HG03159 (cell line): ENCODE data around the gene STYXL1.

Experiments
- ATAC-seq: cut with Tn5 transposase; IDR thresholded peaks from one replicate; pipeline ENCODE4 v1.9.1; 2021; ENCODE audit warnings: mild to moderate bottlenecking, moderate library complexity; ENCODE audit not compliant: unreplicated experiment

The STYXL1 gene

GRCh38 chr7:75981453-75982305 is 66.1 kb downstream of the STYXL1 start:
- ATAC-seq = no peak

GRCh38 chr7:75981203-75981452 is 66.7 kb downstream of the STYXL1 start:
- no peak for ATAC-seq

DNA sequence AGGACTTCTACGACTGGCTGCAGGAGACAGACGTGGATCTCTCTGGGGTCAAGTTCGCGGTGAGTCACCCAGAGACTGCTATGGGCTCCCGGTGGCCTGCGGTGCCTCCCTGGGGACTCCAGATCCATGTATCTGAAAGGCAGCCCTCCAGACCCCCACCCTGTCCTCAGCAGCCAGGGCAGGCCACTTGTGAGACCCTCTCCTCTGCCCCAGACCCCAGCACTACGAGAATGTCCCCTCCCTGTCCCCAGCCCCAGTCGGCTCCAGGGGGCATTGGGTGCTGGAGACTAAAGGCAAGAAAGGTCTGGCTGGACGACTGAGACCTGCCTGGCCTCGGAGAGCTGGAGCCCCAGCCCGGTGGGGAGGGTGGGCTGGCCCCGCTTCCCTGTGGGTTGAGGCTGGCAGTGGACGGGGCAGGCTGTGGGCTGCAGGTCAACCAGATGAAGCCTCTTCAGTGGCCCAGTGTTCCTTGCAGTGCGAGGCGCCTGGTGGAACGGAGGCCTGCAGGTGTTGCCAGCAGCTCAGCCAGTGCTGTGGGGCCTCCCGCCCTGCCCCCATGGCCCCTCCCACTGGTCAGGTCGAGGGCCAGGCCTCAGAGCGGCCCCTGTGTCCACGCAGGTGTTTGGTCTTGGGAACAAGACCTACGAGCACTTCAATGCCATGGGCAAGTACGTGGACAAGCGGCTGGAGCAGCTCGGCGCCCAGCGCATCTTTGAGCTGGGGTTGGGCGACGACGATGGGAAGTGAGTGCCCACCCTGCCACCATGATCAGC is 67.2 kb downstream of the STYXL1 start:
- ATAC-seq = no peak

DNA sequence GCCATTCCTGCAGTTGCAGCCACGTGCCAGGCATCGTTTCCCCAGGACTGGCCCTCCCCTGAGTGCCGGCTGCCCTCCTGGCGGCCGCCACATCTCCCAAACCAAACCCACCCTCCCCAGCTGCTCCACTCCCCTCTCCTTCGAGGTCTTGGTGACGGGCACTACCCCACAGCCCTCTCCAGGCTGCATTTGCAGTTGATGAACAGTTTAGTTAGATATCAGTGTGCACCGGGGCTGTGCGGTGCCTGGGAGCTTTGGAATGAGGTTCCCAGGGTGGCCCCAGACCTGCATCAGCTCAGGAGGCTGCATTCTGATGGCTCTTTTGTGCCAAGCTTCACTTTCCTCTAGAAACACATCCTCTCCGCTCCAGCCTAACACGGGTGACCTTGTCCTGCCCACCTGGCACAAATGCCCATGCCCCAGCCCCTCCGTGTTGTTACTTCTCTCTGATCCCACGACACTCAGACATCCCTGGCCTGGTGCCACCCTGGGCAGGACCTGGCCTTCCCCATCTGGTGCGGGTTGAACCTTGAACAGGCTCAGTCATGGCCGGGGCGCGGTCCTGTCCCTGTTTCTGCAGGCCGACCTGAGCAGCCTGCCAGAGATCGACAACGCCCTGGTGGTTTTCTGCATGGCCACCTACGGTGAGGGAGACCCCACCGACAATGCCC is 67.9 kb downstream of the STYXL1 start:
- no peak for ATAC-seq

- ATAC-seq = no peak
Measured at GRCh38 chr7:75977743-75978142, 70.1 kb downstream of the STYXL1 start.

DNA sequence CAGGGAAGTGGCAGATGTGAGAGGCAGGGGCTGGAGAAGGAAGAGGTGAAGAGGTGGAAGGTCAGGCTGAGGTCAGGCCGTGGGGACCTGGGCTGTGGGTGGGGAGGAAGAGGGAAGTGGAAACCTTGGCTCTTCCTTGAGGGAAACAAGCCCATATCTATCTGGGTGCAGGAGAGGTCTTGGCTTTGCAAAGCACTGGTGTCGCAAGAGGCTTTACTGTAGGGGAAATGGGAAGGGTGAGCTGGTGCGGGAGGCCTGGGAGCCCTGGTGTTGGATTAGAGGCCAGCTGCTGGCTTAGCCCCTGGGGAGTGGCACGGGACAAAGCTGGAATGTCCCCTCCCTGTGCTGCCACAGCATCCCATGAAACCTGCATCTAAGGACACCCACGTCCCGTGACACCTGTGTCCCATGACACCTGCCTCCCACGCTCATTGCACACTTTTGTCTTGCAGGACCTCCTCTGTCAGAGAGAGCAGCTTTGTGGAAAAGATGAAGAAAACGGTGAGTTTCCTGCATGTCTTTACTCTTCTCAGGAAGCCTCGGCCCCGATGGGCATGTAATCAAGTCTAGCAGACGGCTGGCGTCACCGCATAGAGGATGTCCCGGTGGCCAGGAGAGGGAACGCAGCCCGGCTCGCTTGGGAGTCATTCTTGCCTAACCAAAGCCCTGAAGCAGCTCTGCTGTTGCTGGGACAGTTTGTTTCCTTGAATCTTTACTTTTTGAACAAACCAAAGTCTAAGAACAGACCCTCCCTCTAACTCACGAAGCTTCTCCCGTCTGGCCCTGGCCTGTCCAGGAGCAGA is 75.6 kb downstream of the STYXL1 start:
- ATAC-seq = no peak

DNA sequence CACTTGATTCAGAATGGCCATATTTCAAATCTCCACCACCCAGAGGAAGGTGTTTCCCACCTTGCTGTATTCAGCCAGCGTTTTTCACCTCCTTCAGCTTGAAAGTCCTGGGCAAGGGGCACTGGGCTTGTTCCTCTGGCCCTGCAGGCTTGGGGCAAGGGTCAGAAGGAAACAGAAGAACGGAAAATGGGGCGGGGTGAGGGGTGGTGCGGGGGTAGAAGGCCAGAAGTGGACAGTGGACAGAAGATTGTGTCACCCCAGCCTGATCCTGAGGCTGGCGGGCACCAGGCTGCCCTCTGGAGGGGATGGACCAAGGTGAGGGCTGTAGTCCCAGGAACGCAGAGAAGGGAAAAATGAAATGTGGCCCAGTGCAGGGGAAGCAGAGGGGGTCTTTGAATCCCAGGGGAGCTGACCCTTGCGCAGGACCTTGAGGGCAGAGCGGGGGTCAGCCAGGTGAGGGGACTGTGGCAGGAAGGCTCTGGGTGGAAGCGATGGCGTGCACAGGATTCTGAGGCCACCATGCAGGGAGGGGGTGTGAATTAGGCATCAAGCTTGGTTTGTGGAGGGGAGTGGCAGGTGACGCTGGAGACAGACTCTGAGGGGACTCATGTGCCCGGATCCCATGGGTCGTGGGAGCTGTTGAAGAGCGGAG is 76.4 kb downstream of the STYXL1 start:
- ATAC-seq = no peak

- no peak for ATAC-seq
Measured at GRCh38 chr7:75969704-75970498, 77.9 kb downstream of the STYXL1 start.

DNA sequence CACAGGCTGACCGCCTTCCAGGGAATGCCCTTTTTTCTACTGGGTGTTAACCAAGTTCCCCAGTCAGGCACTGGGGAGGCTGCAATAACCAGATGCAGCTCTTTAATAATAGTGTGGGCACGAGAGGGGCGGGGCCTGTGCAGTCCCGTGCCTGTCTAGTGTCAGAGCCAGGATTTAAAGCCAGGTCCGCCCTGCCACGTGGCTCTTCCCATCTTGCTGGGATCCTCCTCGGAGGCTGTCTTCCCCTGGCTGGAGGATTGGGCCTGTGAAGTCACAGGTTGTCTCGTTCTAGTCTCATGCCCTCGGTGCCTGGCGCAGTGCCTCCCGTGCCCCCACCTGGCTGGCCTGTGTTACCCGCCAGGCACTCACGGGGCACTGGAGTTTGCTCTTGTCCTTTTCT is 78.6 kb downstream of the STYXL1 start:
- ATAC-seq = no peak

- ATAC-seq = no peak
Measured at GRCh38 chr7:75968561-75969001, 79.2 kb downstream of the STYXL1 start.

- ATAC-seq = no peak
Measured at GRCh38 chr7:75968012-75968411, 79.8 kb downstream of the STYXL1 start.

- no peak for ATAC-seq
Measured at GRCh38 chr7:75967487-75967997, 80.3 kb downstream of the STYXL1 start.

DNA sequence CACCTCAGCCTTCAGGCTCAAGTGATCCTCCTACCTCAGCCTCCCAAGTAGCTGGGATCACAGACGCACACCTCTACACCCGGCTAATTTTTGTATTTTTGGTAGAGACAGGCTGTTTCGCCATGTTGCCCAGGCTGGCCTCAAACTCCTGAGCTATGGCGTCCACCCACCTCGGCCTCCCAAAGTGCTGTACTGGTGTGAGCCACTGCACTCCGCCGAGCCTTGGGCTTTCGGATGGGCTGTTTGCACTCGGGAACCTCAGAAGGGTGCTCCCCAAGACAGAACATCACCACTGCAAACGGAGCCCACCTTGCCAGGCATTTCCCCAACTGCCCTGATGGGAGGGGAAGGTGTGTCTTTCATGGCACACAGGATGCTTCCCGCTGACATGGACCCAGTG is 80.7 kb downstream of the STYXL1 start:
- ATAC-seq = no peak

DNA sequence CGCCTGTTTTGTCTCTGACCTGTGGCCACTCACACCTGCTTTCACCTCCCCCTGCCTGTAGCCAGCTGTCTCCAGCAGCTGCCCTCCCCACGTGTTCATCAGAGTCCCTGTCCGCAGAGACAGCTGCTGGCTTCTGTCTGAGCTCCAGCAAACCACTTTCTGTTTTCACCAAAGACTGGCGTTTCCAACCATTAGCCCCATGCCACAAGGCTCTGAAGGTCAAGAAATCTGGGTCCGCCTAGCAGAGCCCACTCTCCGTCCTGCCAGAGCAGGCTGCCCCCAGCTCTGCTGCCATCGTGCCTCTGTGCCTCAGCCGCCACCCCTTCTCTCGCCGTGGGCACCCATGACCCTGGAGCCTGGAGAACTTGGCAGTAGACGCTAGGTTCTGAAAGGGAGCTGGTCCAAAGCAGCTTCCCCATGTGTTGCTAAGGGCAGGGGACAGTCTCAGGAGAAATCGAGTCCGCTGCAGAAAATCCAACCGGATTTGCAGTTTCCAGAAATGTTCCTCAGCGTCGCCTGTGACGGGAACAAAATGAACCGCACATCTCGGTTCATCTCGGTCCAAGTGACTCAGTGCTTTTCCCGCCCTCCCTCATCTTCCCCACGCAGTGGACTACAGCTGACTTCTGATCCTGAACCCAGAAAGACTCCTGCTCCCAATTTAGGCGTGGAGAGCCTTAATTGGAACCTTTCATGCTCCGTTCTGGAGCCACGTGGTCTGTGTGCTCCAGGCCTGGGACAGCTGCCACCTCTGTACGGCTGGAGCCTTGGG is 81.4 kb downstream of the STYXL1 start:
- ATAC-seq = no peak

DNA sequence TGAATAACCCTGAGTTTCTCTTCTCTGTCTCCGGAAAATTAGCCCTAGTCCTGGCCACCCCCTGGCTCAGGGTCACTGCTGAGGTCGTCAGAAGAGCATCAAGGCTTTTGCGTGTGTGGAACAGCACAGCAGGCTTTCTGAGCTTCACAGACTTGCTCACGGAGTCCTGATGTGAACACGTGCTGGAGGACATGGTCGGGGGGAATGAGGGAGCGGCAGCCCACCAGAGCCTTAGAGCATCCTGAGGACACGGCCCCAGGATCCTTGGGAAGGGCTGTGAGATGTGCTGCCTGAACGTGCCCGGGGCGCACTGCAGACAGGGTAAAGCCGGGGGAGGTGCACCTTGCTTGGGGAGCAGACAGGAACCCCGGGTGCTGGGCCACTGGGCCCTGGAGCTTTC is 82.2 kb downstream of the STYXL1 start:
- no peak for ATAC-seq

DNA sequence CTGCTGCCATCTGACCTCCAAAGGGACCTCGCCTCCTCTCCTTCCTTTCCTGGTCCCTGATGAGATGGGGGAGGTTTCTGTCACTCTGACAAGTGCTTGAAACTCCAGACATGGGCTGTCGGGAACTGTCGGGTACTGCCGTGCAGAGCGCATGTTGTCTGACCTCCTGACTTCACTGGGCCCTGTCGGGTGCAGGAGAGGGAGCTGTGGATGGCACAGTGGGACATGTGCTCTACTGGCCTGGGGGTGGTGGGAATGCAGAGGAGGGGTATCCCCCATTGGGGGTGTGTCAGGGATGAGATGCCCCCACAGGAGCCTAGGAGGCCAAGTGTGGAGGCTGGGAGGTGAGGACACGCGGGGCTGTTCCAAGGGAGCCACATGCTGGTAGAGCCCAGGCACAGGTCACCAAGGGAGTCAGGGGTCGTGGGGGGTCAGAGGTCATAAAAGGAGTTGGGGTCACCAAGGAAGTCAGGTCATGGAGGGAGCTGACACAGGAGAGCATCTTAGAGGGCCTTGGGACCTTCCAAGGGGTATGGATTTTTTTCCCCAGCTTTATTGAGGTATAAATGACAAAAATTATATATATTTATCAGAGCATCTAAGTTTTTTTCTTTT is 84.3 kb downstream of the STYXL1 start:
- no peak for ATAC-seq

- ATAC-seq = no peak
Measured at GRCh38 chr7:75962607-75963380, 85.0 kb downstream of the STYXL1 start.

DNA sequence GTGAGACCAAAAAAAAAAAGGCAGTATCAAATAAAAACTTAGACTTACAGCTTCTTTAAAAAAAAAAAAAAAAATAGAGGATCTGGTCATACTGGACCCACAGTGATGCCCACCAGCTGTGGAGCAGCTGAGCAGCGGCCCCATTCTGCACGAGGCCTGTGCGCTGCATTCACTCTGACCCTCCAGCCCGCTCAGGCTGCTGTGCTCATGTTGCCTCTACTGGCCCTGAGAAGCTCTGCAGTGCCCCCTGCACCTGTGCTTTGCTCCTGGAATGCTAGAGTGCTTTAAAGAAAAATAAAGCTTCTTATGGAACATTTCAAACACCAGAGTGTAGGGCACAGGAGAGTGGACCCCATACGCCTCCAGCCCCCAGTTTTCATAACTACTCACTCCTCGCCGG is 86.6 kb downstream of the STYXL1 start:
- ATAC-seq = no peak
